ENCODE measurements around the gene GOLGA8M.
"Not testable (repeated sequence)": the region's sequence is repeated elsewhere in the genome, so short reads cannot be mapped to it uniquely, and the experiment has no call there.

GOLGA8M gene

GRCh38 chr15:28660750-28661149, 51.5 kb downstream of the GOLGA8M start:
- DNase-seq, result not testable (repeated sequence)

DNA sequence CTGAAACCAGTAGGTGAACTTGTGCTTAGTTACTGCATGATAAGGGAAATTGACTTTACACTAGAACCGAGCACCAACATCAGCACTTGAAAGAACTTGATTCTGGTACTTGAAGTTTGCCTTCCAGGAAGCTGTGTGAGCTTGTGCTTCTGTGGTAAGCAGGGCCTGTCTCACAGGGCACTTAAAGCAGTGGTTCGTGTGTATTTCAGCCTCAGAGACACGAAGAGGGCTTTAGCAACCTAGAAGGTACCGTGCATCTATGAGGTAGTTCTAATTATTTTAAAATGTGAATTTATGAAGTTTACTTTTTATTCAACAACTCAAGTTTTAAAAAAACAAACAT, 56.2 kb downstream of the GOLGA8M start:
- not testable (repeated sequence) for DNase-seq

GRCh38 chr15:28655329-28656017, 56.7 kb downstream of the GOLGA8M start:
- DNase-seq, result not testable (repeated sequence)

- DNase-seq, result not testable (repeated sequence)
Observed at GRCh38 chr15:28654194-28654593, 58.0 kb downstream of the GOLGA8M start.

DNA sequence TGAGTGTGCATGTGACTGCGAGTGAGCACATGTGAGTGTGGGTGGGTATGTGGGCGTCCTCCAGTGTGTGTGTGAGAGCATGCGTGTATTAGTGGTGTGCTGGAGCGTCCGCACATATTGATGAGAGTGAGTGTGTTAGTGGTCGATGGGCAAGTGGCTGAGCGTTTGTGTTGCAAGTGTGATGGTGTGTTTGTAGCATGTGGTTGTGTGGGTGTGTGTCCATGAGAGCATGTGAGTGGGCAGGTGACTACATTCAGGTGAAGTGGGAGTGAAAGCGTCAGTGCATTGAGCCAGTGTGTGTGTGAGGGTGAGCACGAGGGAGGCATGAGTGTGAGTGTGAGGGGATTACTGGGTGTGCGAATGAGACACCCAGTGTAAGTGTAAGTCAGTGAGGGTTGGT, 59.7 kb downstream of the GOLGA8M start:
- DNase-seq, result not testable (repeated sequence)

All from effector CD8-positive, alpha-beta T cell (primary cell).